Measurements from ENCODE around the gene MYMK. TPM values are rescaled to one million over a fixed set of nuclear protein-coding genes. Genes with fewer than 3 reads are reported as not detected.

MYMK gene
- total RNA-seq, 1 donor from 2014 or later: not detected

- TF ChIP-seq, protein P1, sequence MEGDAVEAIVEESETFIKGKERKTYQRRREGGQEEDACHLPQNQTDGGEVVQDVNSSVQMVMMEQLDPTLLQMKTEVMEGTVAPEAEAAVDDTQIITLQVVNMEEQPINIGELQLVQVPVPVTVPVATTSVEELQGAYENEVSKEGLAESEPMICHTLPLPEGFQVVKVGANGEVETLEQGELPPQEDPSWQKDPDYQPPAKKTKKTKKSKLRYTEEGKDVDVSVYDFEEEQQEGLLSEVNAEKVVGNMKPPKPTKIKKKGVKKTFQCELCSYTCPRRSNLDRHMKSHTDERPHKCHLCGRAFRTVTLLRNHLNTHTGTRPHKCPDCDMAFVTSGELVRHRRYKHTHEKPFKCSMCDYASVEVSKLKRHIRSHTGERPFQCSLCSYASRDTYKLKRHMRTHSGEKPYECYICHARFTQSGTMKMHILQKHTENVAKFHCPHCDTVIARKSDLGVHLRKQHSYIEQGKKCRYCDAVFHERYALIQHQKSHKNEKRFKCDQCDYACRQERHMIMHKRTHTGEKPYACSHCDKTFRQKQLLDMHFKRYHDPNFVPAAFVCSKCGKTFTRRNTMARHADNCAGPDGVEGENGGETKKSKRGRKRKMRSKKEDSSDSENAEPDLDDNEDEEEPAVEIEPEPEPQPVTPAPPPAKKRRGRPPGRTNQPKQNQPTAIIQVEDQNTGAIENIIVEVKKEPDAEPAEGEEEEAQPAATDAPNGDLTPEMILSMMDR (IDR thresholded peaks at IDR 0.05; ENCODE audit: partially characterized antibody, unreplicated experiment): no peak
- Mint-ChIP-seq H3K4me1 (ENCODE audit: low read depth, unreplicated experiment) (peaks cover 12% of the 10 kb centered on the region), H3K36me3 (ENCODE audit: unreplicated experiment) (no peaks in the 10 kb centered on the region), H3K27ac (ENCODE audit: unreplicated experiment) (peak within 1 kb of the TSS; percentile 82), H3K4me3 (ENCODE audit: unreplicated experiment) (peak within 1 kb of the TSS; percentile 91), H3K27me3 (ENCODE audit: unreplicated experiment) (peaks cover 3% of the 10 kb centered on the region), H3K9me3 (ENCODE audit: unreplicated experiment) (peaks cover 7% of the 10 kb centered on the region)
- peak; percentile 96 for DNase-seq
Measured at GRCh38 chr9:133478851-133479711, 45.7 kb downstream of the MYMK start, which contains the start of gene SLC2A6. Gene SLC2A6, minus strand, starts transcription at chr9:133479099. Its CDS starts 40 bp downstream, at chr9:133479059.

- H3K27ac Mint-ChIP-seq (ENCODE audit: unreplicated experiment): peak overlapping the region; percentile 82
- TF ChIP-seq, protein P1 (IDR thresholded peaks at IDR 0.05; ENCODE audit: partially characterized antibody, unreplicated experiment): no peak
- no peaks in the 10 kb centered on the region for H3K36me3 Mint-ChIP-seq (ENCODE audit: unreplicated experiment)
- peak; percentile 79 for DNase-seq
- H3K4me1 Mint-ChIP-seq (ENCODE audit: low read depth, unreplicated experiment): peaks cover 12% of the 10 kb centered on the region
- peaks cover 3% of the 10 kb centered on the region for H3K27me3 Mint-ChIP-seq (ENCODE audit: unreplicated experiment)
- peaks cover 7% of the 10 kb centered on the region for H3K9me3 Mint-ChIP-seq (ENCODE audit: unreplicated experiment)
- peak overlapping the region; percentile 91 for H3K4me3 Mint-ChIP-seq (ENCODE audit: unreplicated experiment)
Measured at GRCh38 chr9:133477992-133478850, 46.5 kb downstream of the MYMK start.

GRCh38 chr9:133477461-133477860, 47.3 kb downstream of the MYMK start:
- TF ChIP-seq, protein P1 (IDR thresholded peaks at IDR 0.05; ENCODE audit: partially characterized antibody, unreplicated experiment): no peak
- DNase-seq: no peak
- H3K36me3 Mint-ChIP-seq (ENCODE audit: unreplicated experiment): no peaks in the 10 kb centered on the region
- H3K9me3 Mint-ChIP-seq (ENCODE audit: unreplicated experiment): peaks cover 7% of the 10 kb centered on the region
- H3K4me1 Mint-ChIP-seq (ENCODE audit: low read depth, unreplicated experiment): peaks cover 11% of the 10 kb centered on the region
- peak overlapping the region; percentile 91 for H3K4me3 Mint-ChIP-seq (ENCODE audit: unreplicated experiment)
- no peaks in the 10 kb centered on the region for H3K27me3 Mint-ChIP-seq (ENCODE audit: unreplicated experiment)
- peak overlapping the region; percentile 73 for H3K27ac Mint-ChIP-seq (ENCODE audit: unreplicated experiment)

DNA sequence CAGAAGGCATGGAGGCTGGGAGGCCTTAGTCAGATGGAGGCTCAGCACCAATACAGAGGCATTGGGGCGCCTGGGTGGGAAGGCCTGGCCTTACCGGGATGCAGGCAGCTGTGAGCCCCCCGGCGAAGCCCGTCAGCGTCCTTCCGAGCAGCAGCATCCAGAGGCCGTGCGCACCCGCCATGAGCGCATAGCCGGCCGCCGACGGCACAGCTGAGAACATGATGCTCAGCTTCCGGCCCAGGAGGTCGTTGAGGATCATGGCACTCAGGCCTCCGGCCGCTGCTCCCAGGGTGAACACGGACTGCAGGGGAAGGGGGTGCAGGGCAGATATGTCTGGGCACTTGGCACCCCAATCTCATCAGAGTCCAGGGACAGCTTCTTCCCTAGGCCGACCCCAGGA, 47.8 kb downstream of the MYMK start:
- peak; percentile 9 for DNase-seq
- H3K9me3 Mint-ChIP-seq (ENCODE audit: unreplicated experiment): peaks cover 7% of the 10 kb centered on the region
- no peak overlapping the region for H3K4me3 Mint-ChIP-seq (ENCODE audit: unreplicated experiment)
- TF ChIP-seq, protein P1 (IDR thresholded peaks at IDR 0.05; ENCODE audit: partially characterized antibody, unreplicated experiment): no peak
- peaks cover under 1% of the 10 kb centered on the region for H3K27me3 Mint-ChIP-seq (ENCODE audit: unreplicated experiment)
- no peaks in the 10 kb centered on the region for H3K36me3 Mint-ChIP-seq (ENCODE audit: unreplicated experiment)
- H3K4me1 Mint-ChIP-seq (ENCODE audit: low read depth, unreplicated experiment): peaks cover 7% of the 10 kb centered on the region
- H3K27ac Mint-ChIP-seq (ENCODE audit: unreplicated experiment): no peak overlapping the region

Data from glutamatergic neuron (in vitro differentiated cells).